Measurements from ENCODE around the gene ATOH7. TPM values are rescaled to one million over a fixed set of nuclear protein-coding genes. Genes with fewer than 3 reads are reported as not detected.

Gene ATOH7
- polyA plus RNA-seq, 1 donor from 2014 or later = 2.5 TPM

DNA sequence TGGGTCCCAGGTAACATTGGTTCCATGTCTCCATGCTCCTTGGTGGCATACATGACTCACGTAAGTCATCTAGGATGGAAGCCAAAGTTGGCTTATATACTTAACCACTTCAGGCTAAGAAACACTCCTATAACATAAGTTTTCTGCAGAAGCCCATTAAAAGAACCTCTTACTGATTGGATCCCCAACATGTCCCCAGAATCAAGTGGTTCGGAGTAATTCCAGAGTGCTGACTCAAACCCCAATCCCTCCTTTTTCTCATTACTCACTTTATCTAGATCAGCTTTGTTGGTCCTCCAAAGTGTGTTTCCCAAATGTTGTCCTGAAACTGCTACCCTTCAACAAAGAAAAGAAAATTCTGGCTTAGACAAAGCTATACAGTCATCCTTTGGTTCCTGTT, 10.1 kb upstream of the ATOH7 start:
- H3K9ac ChIP-seq (ENCODE audit: low read length) = no peak overlapping the region
- H3K79me2 ChIP-seq (replicated peaks; ENCODE audit: insufficient read depth, low read length) = no peaks in the 10 kb centered on the region
- no peaks in the 10 kb centered on the region for H3K36me3 ChIP-seq (ENCODE audit: insufficient read depth, low read length)
- H3K9me3 ChIP-seq (ENCODE audit: low read length) = no peaks in the 10 kb centered on the region
- TF ChIP-seq TAF1 (IDR thresholded peaks at IDR 0.05; ENCODE audit: low read depth) (no peak), EZH2 (IDR thresholded peaks at IDR 0.05; ENCODE audit: borderline replicate concordance, insufficient read depth, low read length, poor library complexity, severe bottlenecking) (no peak), MXI1 (conservative IDR thresholded peaks at IDR 0.05; ENCODE audit: poor library complexity, severe bottlenecking) (no peak), SMC3 (conservative IDR thresholded peaks at IDR 0.05; ENCODE audit: poor library complexity) (no peak), EP300 (conservative IDR thresholded peaks at IDR 0.05; ENCODE audit: poor library complexity, severe bottlenecking) (no peak), RAD21 (conservative IDR thresholded peaks at IDR 0.05) (no peak), POLR2AphosphoS5 (IDR thresholded peaks at IDR 0.05) (no peak)
- TF ChIP-seq, protein P1, sequence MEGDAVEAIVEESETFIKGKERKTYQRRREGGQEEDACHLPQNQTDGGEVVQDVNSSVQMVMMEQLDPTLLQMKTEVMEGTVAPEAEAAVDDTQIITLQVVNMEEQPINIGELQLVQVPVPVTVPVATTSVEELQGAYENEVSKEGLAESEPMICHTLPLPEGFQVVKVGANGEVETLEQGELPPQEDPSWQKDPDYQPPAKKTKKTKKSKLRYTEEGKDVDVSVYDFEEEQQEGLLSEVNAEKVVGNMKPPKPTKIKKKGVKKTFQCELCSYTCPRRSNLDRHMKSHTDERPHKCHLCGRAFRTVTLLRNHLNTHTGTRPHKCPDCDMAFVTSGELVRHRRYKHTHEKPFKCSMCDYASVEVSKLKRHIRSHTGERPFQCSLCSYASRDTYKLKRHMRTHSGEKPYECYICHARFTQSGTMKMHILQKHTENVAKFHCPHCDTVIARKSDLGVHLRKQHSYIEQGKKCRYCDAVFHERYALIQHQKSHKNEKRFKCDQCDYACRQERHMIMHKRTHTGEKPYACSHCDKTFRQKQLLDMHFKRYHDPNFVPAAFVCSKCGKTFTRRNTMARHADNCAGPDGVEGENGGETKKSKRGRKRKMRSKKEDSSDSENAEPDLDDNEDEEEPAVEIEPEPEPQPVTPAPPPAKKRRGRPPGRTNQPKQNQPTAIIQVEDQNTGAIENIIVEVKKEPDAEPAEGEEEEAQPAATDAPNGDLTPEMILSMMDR (IDR thresholded peaks at IDR 0.05; ENCODE audit: poor library complexity, severe bottlenecking) = no peak
- TF ChIP-seq, protein P2, sequence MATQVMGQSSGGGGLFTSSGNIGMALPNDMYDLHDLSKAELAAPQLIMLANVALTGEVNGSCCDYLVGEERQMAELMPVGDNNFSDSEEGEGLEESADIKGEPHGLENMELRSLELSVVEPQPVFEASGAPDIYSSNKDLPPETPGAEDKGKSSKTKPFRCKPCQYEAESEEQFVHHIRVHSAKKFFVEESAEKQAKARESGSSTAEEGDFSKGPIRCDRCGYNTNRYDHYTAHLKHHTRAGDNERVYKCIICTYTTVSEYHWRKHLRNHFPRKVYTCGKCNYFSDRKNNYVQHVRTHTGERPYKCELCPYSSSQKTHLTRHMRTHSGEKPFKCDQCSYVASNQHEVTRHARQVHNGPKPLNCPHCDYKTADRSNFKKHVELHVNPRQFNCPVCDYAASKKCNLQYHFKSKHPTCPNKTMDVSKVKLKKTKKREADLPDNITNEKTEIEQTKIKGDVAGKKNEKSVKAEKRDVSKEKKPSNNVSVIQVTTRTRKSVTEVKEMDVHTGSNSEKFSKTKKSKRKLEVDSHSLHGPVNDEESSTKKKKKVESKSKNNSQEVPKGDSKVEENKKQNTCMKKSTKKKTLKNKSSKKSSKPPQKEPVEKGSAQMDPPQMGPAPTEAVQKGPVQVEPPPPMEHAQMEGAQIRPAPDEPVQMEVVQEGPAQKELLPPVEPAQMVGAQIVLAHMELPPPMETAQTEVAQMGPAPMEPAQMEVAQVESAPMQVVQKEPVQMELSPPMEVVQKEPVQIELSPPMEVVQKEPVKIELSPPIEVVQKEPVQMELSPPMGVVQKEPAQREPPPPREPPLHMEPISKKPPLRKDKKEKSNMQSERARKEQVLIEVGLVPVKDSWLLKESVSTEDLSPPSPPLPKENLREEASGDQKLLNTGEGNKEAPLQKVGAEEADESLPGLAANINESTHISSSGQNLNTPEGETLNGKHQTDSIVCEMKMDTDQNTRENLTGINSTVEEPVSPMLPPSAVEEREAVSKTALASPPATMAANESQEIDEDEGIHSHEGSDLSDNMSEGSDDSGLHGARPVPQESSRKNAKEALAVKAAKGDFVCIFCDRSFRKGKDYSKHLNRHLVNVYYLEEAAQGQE (IDR thresholded peaks at IDR 0.05; ENCODE audit: borderline replicate concordance) = no peak
- H3K27me3 ChIP-seq (ENCODE audit: insufficient read depth, low read depth, low read length) = no peaks in the 10 kb centered on the region
- no peak overlapping the region for H3K27ac ChIP-seq (ENCODE audit: low read length)
- no peaks in the 10 kb centered on the region for H3F3A ChIP-seq (ENCODE audit: insufficient read depth, low read length, poor library complexity, severe bottlenecking)
- no peaks in the 10 kb centered on the region for H3K9me2 ChIP-seq (ENCODE audit: insufficient read depth, low read length)
- no peaks in the 10 kb centered on the region for H4K20me1 ChIP-seq (ENCODE audit: insufficient read depth)
- no peak overlapping the region for H2AFZ ChIP-seq (ENCODE audit: low read depth, low read length)
- no peak overlapping the region for H3K4me2 ChIP-seq (ENCODE audit: low read length)
- H3K4me3 ChIP-seq (ENCODE audit: low read length) = no peak overlapping the region

- TF ChIP-seq, protein P2 (IDR thresholded peaks at IDR 0.05; ENCODE audit: borderline replicate concordance) = no peak
- TF ChIP-seq POLR2AphosphoS5 (IDR thresholded peaks at IDR 0.05) (no peak), EP300 (conservative IDR thresholded peaks at IDR 0.05; ENCODE audit: poor library complexity, severe bottlenecking) (no peak), RAD21 (conservative IDR thresholded peaks at IDR 0.05) (no peak), TAF1 (IDR thresholded peaks at IDR 0.05; ENCODE audit: low read depth) (no peak), EZH2 (IDR thresholded peaks at IDR 0.05; ENCODE audit: borderline replicate concordance, insufficient read depth, low read length, poor library complexity, severe bottlenecking) (no peak), SMC3 (conservative IDR thresholded peaks at IDR 0.05; ENCODE audit: poor library complexity) (no peak), MXI1 (conservative IDR thresholded peaks at IDR 0.05; ENCODE audit: poor library complexity, severe bottlenecking) (no peak)
- TF ChIP-seq, protein P1 (IDR thresholded peaks at IDR 0.05; ENCODE audit: poor library complexity, severe bottlenecking) = no peak
- Histone ChIP-seq H3K36me3 (ENCODE audit: insufficient read depth, low read length) (no peaks in the 10 kb centered on the region), H2AFZ (ENCODE audit: low read depth, low read length) (no peak overlapping the region)
These were observed 7.8 kb upstream of the ATOH7 start for GRCh38 chr10:68239596-68240150.

More at GRCh38 chr10:68239596-68240150, 7.8 kb upstream of the ATOH7 start:
- no peaks in the 10 kb centered on the region for H3K9me2 ChIP-seq (ENCODE audit: insufficient read depth, low read length)
- H3K4me3 ChIP-seq (ENCODE audit: low read length) = no peak overlapping the region
- no peaks in the 10 kb centered on the region for H3K79me2 ChIP-seq (replicated peaks; ENCODE audit: insufficient read depth, low read length)
- H3K27ac ChIP-seq (ENCODE audit: low read length) = no peak overlapping the region
- no peak overlapping the region for H3K4me2 ChIP-seq (ENCODE audit: low read length)
- H3K27me3 ChIP-seq (ENCODE audit: insufficient read depth, low read depth, low read length) = no peaks in the 10 kb centered on the region
- no peaks in the 10 kb centered on the region for H3F3A ChIP-seq (ENCODE audit: insufficient read depth, low read length, poor library complexity, severe bottlenecking)
- no peaks in the 10 kb centered on the region for H3K9me3 ChIP-seq (ENCODE audit: low read length)
- H3K9ac ChIP-seq (ENCODE audit: low read length) = no peak overlapping the region
- no peaks in the 10 kb centered on the region for H4K20me1 ChIP-seq (ENCODE audit: insufficient read depth)
